Spinal cord (tissue), 10 donors: ENCODE data around the gene RDH5. TPM values are rescaled to one million over a fixed set of nuclear protein-coding genes. Genes with fewer than 3 reads are reported as not detected.

ENCODE experiments used
- DNase-seq, 6 donors: peaks; one replicate each; pipeline versions ENCODE4 v3.0.0 to v3.0.0-alpha.2; 2013 to 2015; ENCODE audit warnings: low spot score in 6 of 6, low read depth in 4 of 6
- H3K27ac ChIP-seq: one replicate; pipeline ENCODE4 v1.5.1; 2013; ENCODE audit warnings: low read depth, low read length, control low read depth
- H3K27me3 ChIP-seq: one replicate; pipeline ENCODE4 v1.6.1; 2013; ENCODE audit warnings: low read length; ENCODE audit not compliant: control insufficient read depth, insufficient read depth
- H3K36me3 ChIP-seq: one replicate; pipeline ENCODE4 v1.6.1; 2013; ENCODE audit warnings: low read length; ENCODE audit not compliant: control insufficient read depth, insufficient read depth
- H3K4me1 ChIP-seq: one replicate; pipeline ENCODE4 v1.6.1; 2013; ENCODE audit warnings: low read length; ENCODE audit not compliant: control insufficient read depth, insufficient read depth
- H3K4me3 ChIP-seq: one replicate; pipeline ENCODE4 v1.5.1; 2013; ENCODE audit warnings: low read depth, low read length, control low read depth
- H3K9me3 ChIP-seq: one replicate; pipeline ENCODE4 v1.6.1; 2013; ENCODE audit warnings: low read length; ENCODE audit not compliant: control insufficient read depth, insufficient read depth
- WGBS: methylation state at CpG from one replicate; pipeline ENCODE4 v1.1.5; 2013; ENCODE audit warnings: missing lambda C conversion rate; ENCODE audit not compliant: insufficient coverage; 5-methylcytosine and 5-hydroxymethylcytosine counted together
- polyA plus RNA-seq, 2 donors: library from polyadenylated mRNA; unstranded; fragments of 120-200 nt; gene quantifications; one replicate each; pipeline ENCODE4 v1.2.1, GENCODE V29; 2013; ENCODE audit not compliant: insufficient read length in 2 of 2
- total RNA-seq, 2 donors: library from RNA; depleted of rRNA in 1 of 2; stranded (reverse); fragments of 120-200 nt in 1 of 2; fragments of >200 nt in 1 of 2; gene quantifications; one replicate each; pipeline versions ENCODE4 v1.2.3 to v1.2.4, GENCODE V29; 2013 to 2014
- donor health status: healthy.

Gene RDH5
- total and polyA plus RNA-seq, 4 donors, result 7.7 to 18.3 (median 12.3) TPM

DNA sequence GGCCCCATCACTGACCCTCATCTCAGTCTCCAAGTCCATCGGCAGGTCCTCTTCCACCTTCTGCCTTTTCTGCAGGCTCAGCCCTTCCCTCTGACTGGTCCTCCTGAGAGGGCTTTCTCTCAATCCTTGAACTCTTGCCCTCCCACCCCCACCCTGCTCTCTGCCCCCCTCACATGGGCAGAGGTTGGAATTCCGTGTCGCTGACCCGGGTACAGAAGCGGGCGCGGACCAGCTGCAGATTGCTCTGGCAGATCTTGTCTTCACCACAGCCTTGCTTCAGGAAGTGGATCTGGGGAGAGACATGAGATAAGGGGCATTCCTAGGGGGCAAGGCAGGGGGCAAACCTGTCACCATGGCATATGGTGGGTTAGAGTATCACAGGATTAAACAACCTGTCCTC lies 24.8 kb upstream of the RDH5 start:
- WGBS, result 100% methylated on average over 1 of the region's 7 CpGs
- peaks cover 74% of the 10 kb centered on the region for H3K36me3 ChIP-seq
- H3K4me3 ChIP-seq, result no peak overlapping the region
- no peaks in the 10 kb centered on the region for H3K27me3 ChIP-seq
- no peaks in the 10 kb centered on the region for H3K9me3 ChIP-seq
- H3K4me1 ChIP-seq, result no peaks in the 10 kb centered on the region
- no peak overlapping the region for H3K27ac ChIP-seq
- no peak for DNase-seq

DNA sequence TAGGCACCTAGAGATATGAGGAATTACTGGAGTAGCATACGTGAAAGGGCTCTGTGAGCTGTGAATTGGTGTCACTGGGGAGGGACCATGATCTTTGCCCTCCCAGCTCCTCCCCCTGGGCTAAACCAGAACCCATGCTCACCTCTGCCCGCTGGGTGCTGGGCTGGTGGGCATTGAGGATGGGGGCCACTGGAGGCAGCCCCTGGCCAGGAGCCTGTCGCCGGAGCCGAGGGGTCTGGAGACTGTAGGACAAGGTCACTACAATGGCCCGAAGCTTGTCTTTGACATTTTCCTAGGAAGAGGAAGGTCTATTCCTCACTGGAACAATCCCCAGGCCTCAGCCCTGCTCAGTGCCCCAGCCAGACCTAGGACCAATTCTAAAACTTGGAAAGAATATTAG lies 24.1 kb upstream of the RDH5 start:
- Histone ChIP-seq H3K4me1 (no peaks in the 10 kb centered on the region), H3K27ac (no peak overlapping the region), H3K27me3 (no peaks in the 10 kb centered on the region), H3K36me3 (peaks cover 79% of the 10 kb centered on the region), H3K9me3 (no peaks in the 10 kb centered on the region), H3K4me3 (no peak overlapping the region)
- WGBS, result 95% methylated on average over 4 of the region's 6 CpGs
- no peak for DNase-seq

DNA sequence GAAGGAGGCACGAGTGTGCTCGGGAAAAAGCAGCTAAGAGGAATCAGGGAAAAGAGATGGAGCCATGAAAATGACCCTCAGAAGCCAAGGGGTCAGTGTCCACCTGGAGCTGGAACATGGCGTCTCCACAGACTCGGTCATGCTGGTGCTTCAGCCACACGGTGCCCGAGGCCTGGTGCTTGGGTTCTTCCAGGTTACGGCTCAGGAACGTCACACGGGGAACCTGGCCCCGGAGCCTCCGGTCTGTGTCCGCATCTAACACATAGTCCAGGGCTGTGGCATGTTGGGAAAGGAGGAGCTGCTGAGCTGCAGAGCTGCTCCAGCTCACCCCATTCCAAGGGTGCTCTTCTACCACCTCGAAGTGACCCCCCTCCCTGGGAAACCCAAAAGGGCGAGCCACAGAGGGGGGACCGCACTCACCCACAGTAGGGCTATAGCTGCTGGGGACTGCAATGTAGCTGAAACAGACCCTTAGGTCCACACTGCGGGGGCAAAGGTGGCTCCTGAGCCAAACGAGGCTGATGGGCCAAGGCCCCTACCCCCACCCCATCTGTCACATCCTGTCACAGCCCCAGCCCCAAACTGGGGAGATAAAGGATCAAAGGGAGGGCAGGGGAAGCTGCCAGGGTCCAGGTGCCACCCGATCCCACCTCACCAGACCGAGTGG lies 23.3 kb upstream of the RDH5 start:
- Histone ChIP-seq H3K27ac (no peak overlapping the region), H3K36me3 (peaks cover 79% of the 10 kb centered on the region), H3K4me3 (no peak overlapping the region), H3K9me3 (no peaks in the 10 kb centered on the region), H3K4me1 (no peaks in the 10 kb centered on the region), H3K27me3 (no peaks in the 10 kb centered on the region)
- DNase-seq, result no peak
- WGBS, result 93% methylated on average over 16 of the region's 19 CpGs

DNA sequence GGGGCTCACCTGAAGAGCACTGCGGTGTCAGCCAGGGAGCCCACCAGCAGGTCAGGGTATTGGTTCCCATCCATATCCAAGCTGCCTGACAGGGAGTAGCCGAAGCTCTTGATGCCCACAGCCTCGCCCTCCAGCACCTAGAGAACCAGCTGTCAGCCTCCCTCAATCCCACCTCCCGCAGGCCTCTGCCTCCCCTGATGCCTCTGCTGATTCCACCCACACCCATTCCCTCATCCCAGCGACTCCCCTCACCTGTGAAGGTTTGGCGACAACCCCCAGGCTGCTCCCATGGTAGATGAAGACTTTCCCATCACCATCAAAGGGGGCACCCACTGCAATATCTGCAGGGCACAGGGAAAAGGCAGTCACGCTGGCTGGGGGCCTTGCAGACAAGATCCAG lies 22.5 kb upstream of the RDH5 start:
- 85% methylated on average over 6 of the region's 7 CpGs for WGBS
- DNase-seq, result no peak
- Histone ChIP-seq H3K4me3 (no peak overlapping the region), H3K27me3 (no peaks in the 10 kb centered on the region), H3K27ac (no peak overlapping the region), H3K9me3 (no peaks in the 10 kb centered on the region), H3K36me3 (peaks cover 77% of the 10 kb centered on the region), H3K4me1 (peaks cover 1% of the 10 kb centered on the region)

DNA sequence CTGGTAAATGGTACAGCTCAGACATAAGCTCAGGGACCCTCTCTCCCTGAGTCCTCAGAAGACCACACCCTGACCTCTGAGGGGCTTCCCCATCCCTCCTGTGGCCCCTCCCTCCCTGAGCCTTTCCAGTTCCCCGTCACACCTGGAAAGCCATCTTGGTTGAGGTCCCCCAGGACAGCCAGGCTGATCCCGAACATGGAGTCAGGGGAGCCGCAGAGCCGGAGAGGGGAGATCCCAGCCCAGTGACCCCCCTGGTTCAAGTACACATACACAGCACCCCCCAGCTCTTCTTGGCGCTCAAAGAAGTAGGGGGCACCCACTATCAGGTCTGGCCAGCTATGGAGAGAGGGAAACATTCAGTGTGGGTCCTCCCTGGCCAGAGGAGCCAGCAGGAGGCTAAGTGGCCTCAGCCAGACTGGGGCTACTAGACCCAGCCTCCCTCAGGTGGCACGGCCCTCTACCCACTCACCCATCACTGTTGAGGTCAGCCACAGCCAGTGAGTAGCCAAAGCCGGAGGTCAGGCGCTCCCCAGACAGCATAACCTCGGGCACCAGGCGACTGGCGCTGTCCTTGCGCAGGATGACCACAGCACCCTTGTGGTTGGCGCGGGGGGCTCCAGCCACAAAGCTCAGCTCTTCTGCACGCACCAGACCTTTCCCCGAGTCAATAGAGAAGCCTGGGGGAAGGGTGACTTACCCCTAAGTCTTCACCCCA lies 21.8 kb upstream of the RDH5 start:
- Histone ChIP-seq H3K36me3 (peaks cover 75% of the 10 kb centered on the region), H3K4me1 (peaks cover 8% of the 10 kb centered on the region), H3K27ac (no peak overlapping the region), H3K9me3 (no peaks in the 10 kb centered on the region), H3K27me3 (no peaks in the 10 kb centered on the region), H3K4me3 (no peak overlapping the region)
- WGBS, result 88% methylated on average over 14 of the region's 16 CpGs
- DNase-seq, result no peak

DNA sequence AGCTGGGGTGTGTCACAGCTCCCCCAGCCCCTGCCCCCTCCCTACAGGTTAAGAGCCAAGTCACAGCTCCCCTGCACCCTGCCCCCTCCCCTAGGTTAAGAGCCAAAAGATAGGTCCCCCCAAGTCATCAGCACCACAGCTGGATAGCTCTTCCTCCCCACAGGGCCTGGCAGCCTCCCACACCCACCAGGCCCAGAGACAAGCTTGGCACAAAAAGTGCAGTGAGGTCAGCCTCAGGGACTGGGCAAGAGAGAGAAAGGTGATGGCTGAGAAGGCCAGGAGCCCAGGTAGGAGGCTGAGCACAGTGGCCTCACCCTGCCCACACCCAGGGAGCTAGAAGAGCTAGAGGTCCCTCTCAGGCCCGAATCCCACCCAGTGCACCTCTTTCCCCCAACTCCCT lies 21.2 kb upstream of the RDH5 start:
- H3K4me3 ChIP-seq, result no peak overlapping the region
- H3K36me3 ChIP-seq, result peaks cover 69% of the 10 kb centered on the region
- no peak overlapping the region for H3K27ac ChIP-seq
- no peak for DNase-seq
- H3K4me1 ChIP-seq, result peaks cover 14% of the 10 kb centered on the region
- WGBS, result no CpG with 5 or more reads among the region's 1 CpG
- H3K27me3 ChIP-seq, result no peaks in the 10 kb centered on the region
- H3K9me3 ChIP-seq, result no peaks in the 10 kb centered on the region

DNA sequence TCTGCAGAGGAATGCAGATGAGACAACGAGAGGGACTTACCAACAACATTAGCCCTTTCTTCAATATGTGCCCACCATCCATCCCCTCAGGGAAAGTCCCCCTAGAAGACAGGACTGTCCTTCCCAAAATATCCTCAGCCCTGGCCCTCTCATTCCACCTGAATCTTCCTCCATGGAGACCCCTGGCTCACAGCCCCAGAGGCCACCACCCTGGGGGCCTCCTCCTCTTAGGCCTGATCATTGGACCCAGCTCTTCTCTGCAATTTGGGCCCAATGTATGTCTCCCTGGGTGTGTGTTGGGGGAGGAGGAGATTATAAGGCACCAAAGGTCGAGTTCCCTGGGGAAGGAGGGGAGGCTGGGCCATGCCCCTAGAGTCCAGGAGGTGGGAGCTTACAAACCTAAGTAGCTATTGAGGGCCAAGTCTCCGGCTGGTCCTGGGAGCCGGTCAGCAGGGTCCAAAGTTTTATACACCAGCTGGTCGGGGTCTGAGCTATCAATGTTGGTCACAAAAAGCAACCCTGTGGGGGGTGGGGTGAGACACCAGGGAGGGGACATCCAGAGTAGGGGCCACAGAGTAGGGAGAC lies 20.6 kb upstream of the RDH5 start:
- Histone ChIP-seq H3K4me1 (peaks cover 16% of the 10 kb centered on the region), H3K4me3 (no peak overlapping the region), H3K9me3 (no peaks in the 10 kb centered on the region), H3K27ac (no peak overlapping the region), H3K27me3 (no peaks in the 10 kb centered on the region), H3K36me3 (peaks cover 63% of the 10 kb centered on the region)
- no peak for DNase-seq
- 72% methylated on average over 5 of the region's 5 CpGs for WGBS

DNA sequence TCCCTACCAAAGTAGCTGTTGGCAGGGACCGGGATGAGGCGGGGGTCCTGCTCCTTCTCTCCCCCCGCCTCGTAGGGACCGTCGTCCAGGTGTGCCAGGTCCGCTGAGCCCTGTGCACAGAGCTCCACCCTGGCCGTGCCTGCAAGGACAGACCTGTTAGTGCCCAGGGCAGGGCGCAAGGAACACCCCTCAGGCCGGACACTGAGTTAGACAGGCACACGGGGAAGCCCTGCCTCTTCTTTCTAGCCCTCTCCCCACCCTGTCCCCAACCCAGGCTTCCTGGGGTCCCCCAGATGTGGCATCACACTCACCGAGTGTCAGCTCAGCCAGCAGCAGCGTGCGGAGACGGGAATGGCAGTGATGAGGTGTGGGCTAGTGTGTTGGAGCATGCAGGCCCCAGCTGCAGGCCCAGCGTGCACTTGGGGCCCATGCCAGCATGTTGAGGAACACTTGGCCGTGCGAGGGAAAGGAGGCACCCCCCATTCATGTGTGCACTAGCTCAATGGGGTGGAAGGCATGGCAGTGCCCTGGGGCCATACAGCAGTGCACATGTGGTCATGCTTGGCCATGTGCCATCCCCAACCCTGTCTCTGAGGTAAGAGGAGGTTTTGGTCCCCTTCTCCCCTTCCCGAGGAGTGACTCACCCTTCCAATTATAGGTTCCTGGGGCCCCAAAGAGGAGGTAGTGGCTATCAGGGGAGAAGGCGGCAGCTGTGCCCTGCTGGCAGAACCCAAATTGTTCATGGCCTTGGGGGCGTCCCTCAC lies 19.8 kb upstream of the RDH5 start:
- H3K27me3 ChIP-seq, result no peaks in the 10 kb centered on the region
- DNase-seq, result peak in 1 of 6 donors; percentile 12
- H3K4me3 ChIP-seq, result no peak overlapping the region
- H3K36me3 ChIP-seq, result peaks cover 55% of the 10 kb centered on the region
- 80% methylated on average over 16 of the region's 21 CpGs for WGBS
- H3K9me3 ChIP-seq, result no peaks in the 10 kb centered on the region
- H3K4me1 ChIP-seq, result peaks cover 21% of the 10 kb centered on the region
- H3K27ac ChIP-seq, result no peak overlapping the region

DNA sequence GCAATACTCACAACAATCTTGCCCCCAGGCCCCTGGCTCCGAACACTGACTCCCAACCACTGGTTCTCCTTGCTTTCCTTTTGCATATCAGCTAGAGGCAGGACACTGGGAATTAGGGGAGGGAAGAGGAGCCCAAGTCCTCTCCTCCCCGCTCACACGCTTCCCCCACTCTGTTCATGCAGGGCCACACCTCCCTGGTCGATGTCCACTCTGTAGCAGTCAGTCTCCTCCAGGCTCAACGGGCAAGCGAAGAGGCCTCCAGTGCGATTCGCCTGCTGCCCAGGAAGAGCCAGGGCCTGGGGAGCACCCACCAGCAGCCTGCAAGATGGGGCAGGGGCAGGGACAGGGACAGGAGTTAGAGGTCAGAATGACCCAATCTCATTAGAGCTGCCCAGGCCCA lies 17.3 kb upstream of the RDH5 start:
- Histone ChIP-seq H3K4me3 (no peak overlapping the region), H3K9me3 (no peaks in the 10 kb centered on the region), H3K27me3 (no peaks in the 10 kb centered on the region), H3K27ac (no peak overlapping the region), H3K4me1 (peaks cover 40% of the 10 kb centered on the region), H3K36me3 (peaks cover 33% of the 10 kb centered on the region)
- WGBS, result 100% methylated on average over 6 of the region's 8 CpGs
- no peak for DNase-seq
